H1 (cell line): ENCODE data around the gene LAMTOR4. TPM values are rescaled to one million over a fixed set of nuclear protein-coding genes. Genes with fewer than 3 reads are reported as not detected.

Experiments
- CBX8 ChIP-seq: fragments of 300-800, 300-1000 bp; sonication (generic); IDR thresholded peaks from 2 replicates; pipeline ENCODE4 v1.7.1; 2016; ENCODE audit warnings: low read depth, low read length, borderline replicate concordance
- CEBPB ChIP-seq: IDR thresholded peaks from 2 replicates; pipeline ENCODE4 v1.6.1; 2012; ENCODE audit warnings: low read depth, low read length
- CHD1 ChIP-seq: IDR thresholded peaks from 2 replicates; pipeline ENCODE4 v1.6.1; 2012; ENCODE audit warnings: low read depth, low read length, improper control_type of control experiment
- CHD7 ChIP-seq: fragments of 300-600 bp; sonication (generic); IDR thresholded peaks from 2 replicates; pipeline ENCODE4 v1.7.1; 2012; ENCODE audit warnings: low read length, moderate library complexity, mild to moderate bottlenecking, inconsistent platforms; ENCODE audit not compliant: insufficient replicate concordance
- NRF1 ChIP-seq: IDR thresholded peaks from 2 replicates; pipeline ENCODE4 v1.6.1; 2011; ENCODE audit warnings: mild to moderate bottlenecking, low read depth, low read length, improper control_type of control experiment
- POLR2A ChIP-seq, 2 experiments: IDR thresholded peaks; 1 replicate in 1 of 2; 2 replicates in 1 of 2; pipeline ENCODE4 v1.6.1; 2011; ENCODE audit warnings: low read depth in 2 of 2, low read length in 2 of 2, mild to moderate bottlenecking in 2 of 2; ENCODE audit errors: control extremely low read depth in 1 of 2
- POLR2AphosphoS5 ChIP-seq: IDR thresholded peaks from 2 replicates; pipeline ENCODE4 v1.6.1; 2011; ENCODE audit warnings: low read depth, low read length
- RXRA ChIP-seq: IDR thresholded peaks from 2 replicates; pipeline ENCODE4 v1.6.1; 2011; ENCODE audit warnings: low read depth, mild to moderate bottlenecking, low read length, moderate library complexity; ENCODE audit not compliant: insufficient read depth
- SIN3A ChIP-seq, 2 experiments: IDR thresholded peaks in 1 of 2; conservative IDR thresholded peaks in 1 of 2; 2 replicates each; pipeline ENCODE4 v1.6.1; 2011 to 2012; ENCODE audit warnings: low read length in 2 of 2, improper control_type of control experiment in 1 of 2, low read depth in 1 of 2, mild to moderate bottlenecking in 1 of 2
- SP1 ChIP-seq: IDR thresholded peaks from 2 replicates; pipeline ENCODE4 v1.6.1; 2011; ENCODE audit warnings: low read depth, low read length
- TEAD4 ChIP-seq: IDR thresholded peaks from 2 replicates; pipeline ENCODE4 v1.6.1; 2012; ENCODE audit warnings: low read depth, low read length, inconsistent platforms, mixed read lengths
- ZNF274 ChIP-seq: IDR thresholded peaks from 2 replicates; pipeline ENCODE4 v1.7.0; 2012; ENCODE audit warnings: low read length, borderline replicate concordance; ENCODE audit errors: extremely low read depth
- polyA plus RNA-seq, 7 experiments: library from polyadenylated mRNA; depleted of rRNA in 3 of 7; stranded (reverse) in 5 of 7; unstranded in 2 of 7; fragments of >200 nt in 5 of 7; fragments of 200-250 nt in 2 of 7; gene quantifications; 1 replicate in 5 of 7; 2 replicates in 1 of 7; 4 replicates in 1 of 7; pipeline versions ENCODE4 v1.2.1 to v1.2.3, GENCODE V29; 2011 to 2013; ENCODE audit warnings: missing spikeins in 2 of 7, mixed read lengths in 2 of 7
- total RNA-seq: library from RNA; stranded (reverse); fragmentation: NEBNext Ultra II Directional; extraction: Animal tissue kit (Norgen Biotek cat#: 25700); gene quantifications from 2 replicates; pipeline ENCODE4 v1.2.1, GENCODE V29; 2021

The LAMTOR4 gene
- total and polyA plus RNA-seq, 2 of the 8 experiments (the other 6 are each of a cell fraction or from before 2014, with no cell fraction given) = 153 to 622 TPM

GRCh38 chr7:100132126-100132525, 16.6 kb upstream of the LAMTOR4 start (continued):
- TF ChIP-seq CHD7 (no peak), TEAD4 (no peak), POLR2A (IDR thresholded peaks at IDR 0.05; ENCODE audit: control extremely low read depth in 1 of 2, low read depth in 2 of 2, low read length in 2 of 2) (no peak), ZNF274 (no peak), POLR2AphosphoS5 (no peak), CHD1 (no peak), CBX8 (no peak), NRF1 (no peak), SIN3A (conservative IDR thresholded peaks at IDR 0.05 in 1 of 2, IDR thresholded peaks at IDR 0.05 in 1 of 2; ENCODE audit: low read depth in 1 of 2, low read length in 2 of 2) (no peak), SP1 (no peak), RXRA (no peak), CEBPB (no peak)
